Right cardiac atrium (tissue), 5 donors: ENCODE data around the gene CDPF1. TPM values are rescaled to one million over a fixed set of nuclear protein-coding genes. Genes with fewer than 3 reads are reported as not detected.

ENCODE experiments used
- ATAC-seq, 2 donors: fragments of 200-7000 bp; cut with Tn5 transposase; one replicate each; pipeline versions ENCODE4 v1.8.0 to v1.9.1; 2020; ENCODE audit warnings: moderate library complexity in 2 of 2, mild to moderate bottlenecking in 1 of 2
- DNase-seq, 3 donors: peaks; one replicate each; pipeline ENCODE4 v3.0.0-alpha.2; 2020
- H3K27ac ChIP-seq: one replicate; pipeline ENCODE4 v1.5.1; 2013; ENCODE audit warnings: mild to moderate bottlenecking, low read length, control low read depth, moderate library complexity
- H3K27me3 ChIP-seq: one replicate; pipeline ENCODE4 v1.6.1; 2013; ENCODE audit not compliant: control insufficient read depth, insufficient read depth
- H3K4me1 ChIP-seq: one replicate; pipeline ENCODE4 v1.6.1; 2013; ENCODE audit warnings: low read length; ENCODE audit not compliant: control insufficient read depth, insufficient read depth
- H3K4me3 ChIP-seq: one replicate; pipeline ENCODE4 v1.5.1; 2013; ENCODE audit warnings: low read length, control low read depth
- H3K9me3 ChIP-seq: one replicate; pipeline ENCODE4 v1.6.1; 2013; ENCODE audit warnings: low read length; ENCODE audit not compliant: control insufficient read depth
- WGBS: extraction: QIAGEN DNeasy Blood & Tissue Kit; methylation state at CpG from one replicate; pipeline ENCODE4 v1.1.7; 2013; 5-methylcytosine and 5-hydroxymethylcytosine counted together
- intact Hi-C, 4 donors: fragments of 100-400 bp; cut with DNase I; formaldehyde crosslinking; loops; one replicate each; pipeline versions ENCODE4 v1.11.0 to v1.14.0; 2022 to 2023
- polyA plus RNA-seq: library from polyadenylated mRNA; stranded (reverse); fragments of 200-250 nt; gene quantifications from one replicate; pipeline ENCODE4 v1.2.3, GENCODE V29; 2013
- total RNA-seq, 4 donors: library from RNA; stranded (reverse); fragmentation: NEBNext Ultra II Directional; extraction: Animal tissue kit (Norgen Biotek cat#: 25700); gene quantifications; one replicate each; pipeline ENCODE4 v1.2.1, GENCODE V29; 2021
- donor health status: healthy with polysubstance abuse.
- donor health status: DM: no; HTN: yes; CAD: no.
- donor health status: DM: no; HTN: no; CAD: no.
- donor health status: DM: no; HTN: yes; CAD: no; lungs with severe emphysema.
- donor health status: DM: yes; HTN: yes; CAD: no.

CDPF1 gene
- total and polyA plus RNA-seq, 5 donors, result 8.9 to 10.5 (median 9.4) TPM

DNA sequence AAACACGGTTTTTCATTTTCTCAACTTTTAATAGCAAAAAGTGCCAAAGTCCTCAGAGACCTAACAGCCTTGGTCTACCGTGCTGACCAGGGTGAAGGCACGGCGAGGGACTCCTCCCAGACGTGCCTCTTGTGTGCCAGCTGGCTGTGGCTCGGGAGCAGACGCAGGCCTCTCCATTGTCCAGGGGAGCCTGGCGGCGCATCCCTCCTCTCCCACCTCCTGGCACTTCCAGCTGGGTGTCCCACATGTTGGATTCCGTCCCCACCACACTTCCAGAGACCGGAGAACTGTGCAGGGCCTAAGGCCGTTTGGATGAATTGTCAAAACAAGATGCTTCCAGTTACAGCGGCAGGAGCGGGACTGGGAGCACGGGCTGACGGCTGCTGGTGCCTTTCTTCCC lies 11.6 kb downstream of the CDPF1 start:
- DNase-seq, result peak in 2 of 3 donors; percentile 55 to 76
- Histone ChIP-seq H3K9me3 (no peaks in the 10 kb centered on the region), H3K27me3 (no peaks in the 10 kb centered on the region), H3K4me3 (no peak overlapping the region), H3K27ac (peak overlapping the region; percentile 62), H3K4me1 (peaks cover 3% of the 10 kb centered on the region)
- 73% methylated on average over 16 of the region's 16 CpGs for WGBS
- intact Hi-C loops, result loop anchor here in 2 of 4 donors (10.0 kb wide), 2 partner anchors 84 to 94 kb away; partner anchors contain the start of gene PPARA (in 1 of the 2)
- peak; percentile 38 to 41 for ATAC-seq

DNA sequence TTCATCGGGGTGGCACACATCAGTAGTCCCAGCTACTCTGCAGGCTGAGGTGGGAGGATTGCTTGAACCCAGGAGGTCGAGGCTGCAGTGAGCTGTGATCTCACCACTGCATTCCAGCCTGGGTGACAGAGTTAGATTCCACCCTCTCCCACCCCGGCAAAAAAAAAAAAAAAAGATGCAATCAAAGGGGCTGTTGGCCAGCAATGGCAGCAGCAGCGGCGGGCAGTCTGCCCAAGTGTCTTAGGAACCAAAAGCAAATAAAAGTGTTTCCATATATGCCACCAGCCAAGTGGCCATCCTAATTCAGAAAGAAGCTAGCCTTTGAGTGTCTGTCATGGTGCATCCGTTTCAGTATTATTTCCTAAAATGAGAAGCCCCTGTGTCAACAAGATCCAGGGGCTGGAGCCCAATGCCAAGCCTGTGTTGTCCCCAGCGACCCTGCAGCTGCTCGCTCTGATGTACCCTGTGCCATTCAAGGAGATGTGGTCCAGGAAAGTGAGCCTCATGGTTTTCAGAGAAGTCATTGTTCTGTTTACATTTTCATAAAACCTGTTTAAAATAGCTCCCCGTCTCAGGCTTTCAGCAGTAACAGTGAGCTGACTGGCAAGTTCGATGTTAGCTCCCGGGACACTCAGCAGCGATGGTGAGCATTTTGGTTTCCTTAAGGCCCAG lies 12.5 kb downstream of the CDPF1 start:
- no peaks in the 10 kb centered on the region for H3K27me3 ChIP-seq
- no peaks in the 10 kb centered on the region for H3K9me3 ChIP-seq
- peaks cover 3% of the 10 kb centered on the region for H3K4me1 ChIP-seq
- DNase-seq, result peak; percentile 54 to 87 (median 85)
- H3K4me3 ChIP-seq, result no peak overlapping the region
- 68% methylated on average over 12 of the region's 12 CpGs for WGBS
- intact Hi-C loops, result loop anchor here in 2 of 4 donors (10.0 kb wide), 2 partner anchors 83 to 93 kb away; partner anchors contain the start of gene PPARA (in 1 of the 2)
- peak overlapping the region; percentile 77 for H3K27ac ChIP-seq
- ATAC-seq, result peak; percentile 32 to 39

DNA sequence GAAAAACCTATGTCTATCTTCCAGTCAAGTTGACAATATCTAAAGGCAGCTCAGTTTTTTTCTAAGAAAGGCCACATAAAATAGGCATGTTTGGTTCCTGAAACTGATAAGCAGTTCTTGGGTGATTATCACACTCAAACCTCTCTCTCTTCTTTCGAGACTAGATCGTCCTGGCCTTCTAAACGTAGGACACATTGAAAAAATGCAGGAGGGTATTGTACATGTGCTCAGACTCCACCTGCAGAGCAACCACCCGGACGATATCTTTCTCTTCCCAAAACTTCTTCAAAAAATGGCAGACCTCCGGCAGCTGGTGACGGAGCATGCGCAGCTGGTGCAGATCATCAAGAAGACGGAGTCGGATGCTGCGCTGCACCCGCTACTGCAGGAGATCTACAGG lies 15.1 kb downstream of the CDPF1 start:
- Histone ChIP-seq H3K4me1 (peaks cover under 1% of the 10 kb centered on the region), H3K27ac (no peak overlapping the region), H3K9me3 (no peaks in the 10 kb centered on the region), H3K4me3 (no peak overlapping the region), H3K27me3 (no peaks in the 10 kb centered on the region)
- ATAC-seq (no peak), DNase-seq (no peak)
- intact Hi-C loops, result loop anchor here in 2 of 4 donors (10.0 kb wide), 2 partner anchors 80 to 90 kb away; partner anchors contain the start of gene PPARA (in 1 of the 2)
- WGBS, result 90% methylated on average over 12 of the region's 12 CpGs

DNA sequence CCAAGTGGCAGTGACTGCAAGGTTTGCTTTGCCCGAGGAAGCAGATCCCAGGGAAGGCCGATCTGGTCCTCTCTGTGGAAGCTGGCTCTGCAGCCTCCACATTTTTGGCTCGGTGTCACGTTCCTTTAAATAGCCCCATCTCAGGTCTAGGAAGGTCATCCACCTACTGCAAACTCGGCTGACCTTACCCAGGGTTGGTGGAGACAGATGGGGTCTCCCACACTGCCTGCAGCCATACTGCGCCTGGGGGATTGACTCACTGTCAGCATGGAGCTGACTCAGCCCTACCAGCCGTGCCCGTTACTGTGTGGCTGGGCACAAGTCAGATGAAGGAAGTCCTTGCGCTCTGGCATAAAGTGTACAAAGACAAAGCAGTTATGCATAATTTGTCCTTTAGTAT lies 16.9 kb downstream of the CDPF1 start:
- H3K27ac ChIP-seq, result peak overlapping the region; percentile 8
- DNase-seq (peak; percentile 56 to 76 (median 74)), ATAC-seq (peak; percentile 77 to 87)
- intact Hi-C loops, result loop anchor here in 2 of 4 donors (10.0 kb wide), 2 partner anchors 78 to 88 kb away; partner anchors contain the start of gene PPARA (in 1 of the 2)
- WGBS, result 40% methylated on average over 9 of the region's 9 CpGs
- H3K4me1 ChIP-seq, result no peaks in the 10 kb centered on the region
- H3K27me3 ChIP-seq, result no peaks in the 10 kb centered on the region
- no peak overlapping the region for H3K4me3 ChIP-seq
- H3K9me3 ChIP-seq, result no peaks in the 10 kb centered on the region

DNA sequence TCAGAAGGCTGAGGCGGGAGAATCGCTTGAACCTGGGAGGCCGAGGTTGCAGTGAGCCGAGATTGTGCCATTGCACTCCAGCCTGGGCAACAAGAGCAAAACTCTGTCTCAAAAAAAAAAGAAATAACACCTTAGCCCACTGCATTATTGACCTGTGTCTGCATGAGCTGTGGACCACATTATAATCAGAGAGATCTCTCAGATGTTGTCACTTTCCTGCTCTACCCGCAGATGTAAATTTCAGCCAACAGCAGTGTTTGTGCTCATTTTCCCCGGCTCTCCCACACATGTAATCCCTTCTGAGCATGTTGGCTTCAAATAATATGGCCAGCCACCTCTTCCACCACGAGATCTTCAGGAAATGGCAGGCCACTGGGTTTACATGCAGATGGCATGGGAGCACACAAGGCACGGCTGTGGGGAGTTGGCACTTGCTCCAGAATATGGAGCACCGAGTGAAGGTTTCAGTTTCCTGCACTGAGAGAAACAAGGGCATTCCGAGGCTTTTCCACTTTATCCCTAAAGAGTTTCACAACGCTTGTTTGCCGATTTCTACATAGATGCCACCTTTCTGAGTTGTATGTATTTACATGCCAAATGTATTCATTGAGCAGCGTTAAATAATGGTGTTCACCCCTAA lies 19.7 kb downstream of the CDPF1 start:
- ATAC-seq, result no peak
- Histone ChIP-seq H3K4me1 (no peaks in the 10 kb centered on the region), H3K27me3 (no peaks in the 10 kb centered on the region), H3K27ac (no peak overlapping the region), H3K9me3 (no peaks in the 10 kb centered on the region), H3K4me3 (no peak overlapping the region)
- no peak for DNase-seq
- 86% methylated on average over 13 of the region's 13 CpGs for WGBS
- intact Hi-C loops, result loop anchor here in 2 of 4 donors (10.0 kb wide), 2 partner anchors 76 to 86 kb away; partner anchors contain the start of gene PPARA (in 1 of the 2)

DNA sequence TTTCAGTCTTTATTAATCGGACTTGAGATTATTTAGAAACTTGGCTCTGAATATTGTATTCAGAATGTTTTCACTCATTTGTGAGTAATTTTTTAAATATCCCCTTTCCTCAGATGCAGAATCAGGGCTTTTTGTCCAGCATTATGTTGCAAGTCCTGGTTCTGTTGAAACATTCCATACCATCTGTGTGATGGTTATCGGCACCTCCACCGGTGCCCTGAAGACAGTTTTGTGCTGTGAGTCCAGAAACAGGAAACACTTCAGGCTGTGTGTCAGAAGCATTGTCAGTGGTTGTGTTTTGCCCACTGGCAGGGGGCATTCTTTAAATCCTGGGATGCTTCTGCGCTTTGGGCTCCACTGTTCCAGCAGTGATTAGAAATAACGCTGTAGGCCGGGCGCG lies 20.4 kb downstream of the CDPF1 start:
- intact Hi-C loops, result loop anchor here in 2 of 4 donors (10.0 kb wide), 2 partner anchors 75 to 85 kb away; partner anchors contain the start of gene PPARA (in 1 of the 2)
- DNase-seq (no peak), ATAC-seq (no peak)
- WGBS, result 82% methylated on average over 8 of the region's 8 CpGs
- no peak overlapping the region for H3K4me3 ChIP-seq
- H3K27me3 ChIP-seq, result no peaks in the 10 kb centered on the region
- H3K27ac ChIP-seq, result no peak overlapping the region
- H3K4me1 ChIP-seq, result no peaks in the 10 kb centered on the region
- H3K9me3 ChIP-seq, result no peaks in the 10 kb centered on the region

DNA sequence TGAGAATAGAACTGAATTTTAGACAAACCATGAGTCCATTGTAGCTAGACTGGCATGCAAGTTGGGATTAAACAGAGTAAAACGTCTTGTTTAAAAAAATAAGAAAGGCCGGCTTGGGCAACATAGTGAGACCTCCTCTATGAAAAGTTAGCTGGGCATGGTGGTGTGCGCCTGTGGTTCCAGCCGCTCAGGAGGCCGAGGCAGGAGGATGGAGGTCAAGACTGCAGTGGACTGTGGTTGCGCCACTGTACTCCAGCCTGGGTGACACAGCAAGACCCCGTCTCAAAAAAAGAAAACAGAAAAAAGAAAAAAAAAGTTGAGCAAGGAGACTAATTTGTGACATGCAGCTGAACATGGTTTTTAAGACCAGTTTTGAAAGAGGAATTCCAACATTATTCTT lies 23.5 kb downstream of the CDPF1 start:
- WGBS, result 94% methylated on average over 7 of the region's 7 CpGs
- DNase-seq, result no peak
- Histone ChIP-seq H3K4me3 (no peak overlapping the region), H3K27me3 (no peaks in the 10 kb centered on the region), H3K4me1 (no peaks in the 10 kb centered on the region), H3K9me3 (no peaks in the 10 kb centered on the region), H3K27ac (no peak overlapping the region)
- ATAC-seq, result no peak
- intact Hi-C loops, result no loop called here

DNA sequence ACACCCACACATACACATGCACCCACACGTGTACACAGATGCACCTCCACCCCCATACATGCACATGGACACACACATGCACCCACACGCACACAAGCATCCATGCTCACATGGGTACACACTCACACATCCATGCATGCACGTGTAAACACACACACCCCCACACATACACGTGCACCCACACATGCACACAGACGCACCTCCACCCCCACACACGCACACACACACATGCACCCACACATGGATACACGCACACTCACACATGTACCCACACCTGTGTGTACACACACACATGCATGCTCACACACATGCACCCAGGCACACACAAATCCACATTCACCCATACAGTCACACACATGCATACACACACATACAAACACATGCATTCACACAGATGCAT lies 24.5 kb downstream of the CDPF1 start:
- Histone ChIP-seq H3K4me1 (no peaks in the 10 kb centered on the region), H3K27me3 (no peaks in the 10 kb centered on the region), H3K27ac (no peak overlapping the region), H3K9me3 (no peaks in the 10 kb centered on the region), H3K4me3 (no peak overlapping the region)
- peak in 1 of 2 donors; percentile 23 for ATAC-seq
- no peak for DNase-seq
- WGBS, result 94% methylated on average over 7 of the region's 7 CpGs
- intact Hi-C loops, result no loop called here

DNA sequence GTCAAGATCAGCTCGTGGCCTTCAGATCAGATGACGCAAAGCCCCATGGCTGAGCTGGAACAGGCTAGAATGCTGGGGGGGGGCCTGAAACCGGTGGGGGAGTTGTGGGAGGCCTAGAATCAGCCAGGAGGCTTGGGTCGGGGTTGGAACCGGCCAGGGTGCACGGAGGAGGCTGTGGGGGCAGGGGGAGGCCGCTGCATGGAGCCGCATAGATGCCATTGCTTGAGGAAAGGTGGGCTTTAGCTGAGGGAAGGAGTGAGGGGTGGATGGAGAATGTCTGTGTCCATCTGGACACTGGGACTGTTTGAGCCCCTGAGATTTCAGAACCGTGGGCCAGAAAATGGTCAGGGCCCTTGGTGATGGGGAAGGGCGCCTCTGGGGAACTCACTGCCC lies 25.2 kb downstream of the CDPF1 start:
- Histone ChIP-seq H3K27me3 (no peaks in the 10 kb centered on the region), H3K4me1 (no peaks in the 10 kb centered on the region), H3K9me3 (no peaks in the 10 kb centered on the region), H3K27ac (no peak overlapping the region), H3K4me3 (no peak overlapping the region)
- intact Hi-C loops, result no loop called here
- WGBS, result 77% methylated on average over 10 of the region's 10 CpGs
- ATAC-seq (peak in 1 of 2 donors; percentile 27), DNase-seq (no peak)

DNA sequence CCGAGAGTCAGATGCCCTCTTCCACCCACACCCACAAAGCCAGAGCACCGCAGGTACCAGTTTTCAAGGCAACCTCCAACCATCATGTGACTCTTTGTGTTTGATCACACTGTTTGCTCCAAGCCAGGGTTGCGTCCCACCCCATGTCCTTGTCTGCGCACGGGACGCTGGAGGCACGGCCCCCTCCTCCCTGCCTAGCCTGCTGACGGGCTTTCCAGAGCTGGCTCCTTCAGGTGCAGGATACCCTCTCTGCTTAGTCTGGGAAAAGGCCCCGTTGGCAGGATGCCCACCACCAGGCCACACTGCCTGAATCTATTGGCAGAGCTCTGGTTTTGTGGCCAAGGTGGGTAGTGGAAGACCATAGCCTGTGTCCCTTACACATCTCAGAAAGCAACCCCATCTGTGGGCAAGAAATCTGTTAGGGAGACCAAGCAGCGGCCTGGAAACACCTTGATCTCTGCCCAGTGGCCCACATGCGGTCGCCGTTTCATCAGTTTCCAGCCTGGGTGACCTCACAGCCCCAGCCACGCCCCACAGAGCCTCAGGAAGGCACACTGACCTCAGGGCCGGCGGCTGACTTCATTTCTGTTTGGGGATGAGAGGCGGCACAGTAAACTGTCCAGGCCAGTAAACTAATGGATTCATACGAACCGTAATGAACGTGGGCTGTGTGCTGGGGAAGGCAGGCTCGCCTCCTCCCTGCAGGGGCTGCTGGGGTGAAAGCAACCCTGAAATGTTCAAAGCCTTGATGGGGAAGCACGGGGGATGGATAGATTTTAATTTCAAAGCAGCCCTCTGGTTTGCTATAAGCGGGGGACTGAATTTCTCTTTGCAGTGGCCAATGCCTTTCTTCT lies 25.8 kb downstream of the CDPF1 start:
- Histone ChIP-seq H3K27me3 (no peaks in the 10 kb centered on the region), H3K27ac (no peak overlapping the region), H3K9me3 (no peaks in the 10 kb centered on the region), H3K4me1 (no peaks in the 10 kb centered on the region), H3K4me3 (no peak overlapping the region)
- ATAC-seq (peak; percentile 31 to 42), DNase-seq (no peak)
- intact Hi-C loops, result no loop called here
- 91% methylated on average over 23 of the region's 23 CpGs for WGBS
